ENCODE results near the gene SCAANT1. TPM values are rescaled to one million over a fixed set of nuclear protein-coding genes. Genes with fewer than 3 reads are reported as not detected.
A peak's percentile ranks its signal among the peaks of the same experiment; 100 is the strongest.

The SCAANT1 gene
- total and polyA plus RNA-seq, 4 donors = not detected

DNA sequence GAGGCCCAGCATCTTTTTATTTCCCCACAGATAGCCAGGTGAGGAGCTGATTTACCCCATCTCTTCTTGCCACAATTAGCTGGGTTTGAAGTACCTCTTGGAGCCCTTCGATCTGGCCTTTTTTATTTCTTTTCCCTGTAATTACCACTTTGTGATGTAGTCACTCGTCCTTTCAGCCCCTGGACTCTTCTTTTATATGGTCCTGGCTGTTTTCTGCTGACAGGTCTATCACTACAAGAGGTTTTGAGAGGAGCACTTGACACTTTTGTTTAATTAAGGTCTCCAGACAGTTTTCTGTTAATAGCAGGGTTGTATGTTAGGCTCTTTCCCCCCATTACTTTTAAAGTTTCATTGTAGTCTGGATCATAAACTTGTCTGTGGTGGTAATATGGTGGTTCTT lies 36.7 kb downstream of the SCAANT1 start:
- no peaks in the 10 kb centered on the region for H3K9me3 ChIP-seq (ENCODE audit: control insufficient read depth, low read length)
- peaks cover 2 to 14% of the 10 kb centered on the region in 2 donors for H3K4me1 ChIP-seq (ENCODE audit: control insufficient read depth in 1 of 2, insufficient read depth in 2 of 2, low read length in 2 of 2)
- H3K36me3 ChIP-seq (ENCODE audit: control insufficient read depth in 1 of 2, insufficient read depth in 2 of 2, low read length in 1 of 2) = no peaks in the 10 kb centered on the region
- H3K27me3 ChIP-seq (ENCODE audit: control insufficient read depth in 1 of 2, insufficient read depth in 2 of 2, low read length in 1 of 2) = no peaks in the 10 kb centered on the region
- intact Hi-C loops (cut with DNase I) = no loop called here
- no peak overlapping the region for H3K4me3 ChIP-seq (ENCODE audit: low read length in 2 of 2)
- ATAC-seq (ENCODE audit: low FRiP score) = no peak
- 79 to 81% methylated on average over 2 of the region's 2 CpGs for WGBS, 2 donors
- DNase-seq = no peak
- no peak overlapping the region for H3K27ac ChIP-seq (ENCODE audit: low read depth in 1 of 2, low read length in 2 of 2)

DNA sequence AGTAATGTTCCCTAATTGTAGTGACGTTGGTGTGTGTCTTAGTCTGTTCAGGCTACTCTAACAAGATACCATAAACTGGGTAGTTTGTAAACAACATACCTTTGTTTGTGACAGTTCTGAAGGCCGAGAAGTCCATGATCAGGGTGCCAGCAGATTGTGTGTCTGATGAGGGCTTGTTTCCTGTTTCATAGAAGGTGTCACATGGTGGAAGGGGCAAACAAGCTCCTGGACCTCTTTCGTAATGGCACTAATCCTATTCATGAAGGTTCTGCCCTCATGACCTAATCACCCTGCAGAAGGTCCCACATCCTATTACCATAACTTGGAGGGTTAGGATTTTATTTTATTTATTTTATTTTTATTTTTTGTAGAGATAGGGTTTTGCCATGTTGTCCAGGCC lies 37.4 kb downstream of the SCAANT1 start:
- Histone ChIP-seq H3K4me3 (ENCODE audit: low read length in 2 of 2) (no peak overlapping the region), H3K27ac (ENCODE audit: low read depth in 1 of 2, low read length in 2 of 2) (no peak overlapping the region), H3K9me3 (ENCODE audit: control insufficient read depth, low read length) (no peaks in the 10 kb centered on the region), H3K4me1 (ENCODE audit: control insufficient read depth in 1 of 2, insufficient read depth in 2 of 2, low read length in 2 of 2) (peaks cover 2 to 14% of the 10 kb centered on the region in 2 donors), H3K27me3 (ENCODE audit: control insufficient read depth in 1 of 2, insufficient read depth in 2 of 2, low read length in 1 of 2) (no peaks in the 10 kb centered on the region), H3K36me3 (ENCODE audit: control insufficient read depth in 1 of 2, insufficient read depth in 2 of 2, low read length in 1 of 2) (no peaks in the 10 kb centered on the region)
- ATAC-seq (ENCODE audit: low FRiP score) = no peak
- intact Hi-C loops (cut with DNase I) = no loop called here
- no peak for DNase-seq
- 94 to 96% methylated on average over 3 of the region's 3 CpGs for WGBS, 2 donors

DNA sequence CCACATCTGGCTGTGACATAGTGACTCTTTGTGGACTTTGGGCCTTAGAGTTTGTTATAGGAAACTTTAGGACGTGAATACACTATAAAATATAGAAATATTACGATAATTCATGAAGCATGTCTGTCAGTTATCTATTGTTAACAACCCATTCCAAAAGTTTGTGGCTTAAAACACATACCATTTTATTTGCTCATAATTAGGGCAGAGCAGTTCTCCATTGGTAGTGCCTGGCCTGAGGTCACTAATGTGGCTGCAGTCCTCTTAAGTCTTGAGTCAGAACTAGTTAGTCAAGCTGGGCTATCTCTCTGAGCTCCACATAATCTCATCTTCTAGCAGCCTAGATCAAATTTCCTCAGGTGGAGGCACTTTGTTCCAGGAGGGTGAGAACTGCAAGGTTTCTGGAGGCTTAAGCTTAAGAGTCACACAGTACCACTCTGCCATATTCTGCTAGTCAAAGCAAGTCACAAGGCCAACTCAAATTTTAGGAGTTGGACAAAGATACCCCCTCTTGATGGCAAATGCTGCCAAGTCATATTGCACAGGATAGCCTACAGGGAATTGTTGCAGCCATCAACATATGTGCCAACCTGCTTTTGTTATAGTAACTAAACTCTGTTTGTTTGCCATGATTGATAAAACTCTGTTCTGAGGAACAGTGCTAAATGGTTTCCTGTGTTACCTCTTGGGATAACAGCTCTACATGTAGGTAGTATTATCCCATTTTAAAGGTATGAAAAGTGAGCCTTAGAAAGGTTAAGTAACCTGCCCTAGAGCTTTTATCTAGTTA lies 39.9 kb downstream of the SCAANT1 start:
- Histone ChIP-seq H3K4me3 (ENCODE audit: low read length in 2 of 2) (no peak overlapping the region), H3K4me1 (ENCODE audit: control insufficient read depth in 1 of 2, insufficient read depth in 2 of 2, low read length in 2 of 2) (peaks cover under 1 to 10% of the 10 kb centered on the region in 2 donors), H3K9me3 (ENCODE audit: control insufficient read depth, low read length) (no peaks in the 10 kb centered on the region), H3K36me3 (ENCODE audit: control insufficient read depth in 1 of 2, insufficient read depth in 2 of 2, low read length in 1 of 2) (no peaks in the 10 kb centered on the region), H3K27me3 (ENCODE audit: control insufficient read depth in 1 of 2, insufficient read depth in 2 of 2, low read length in 1 of 2) (no peaks in the 10 kb centered on the region), H3K27ac (ENCODE audit: low read depth in 1 of 2, low read length in 2 of 2) (no peak overlapping the region)
- no peak for ATAC-seq (ENCODE audit: low FRiP score)
- no peak for DNase-seq
- 88 to 90% methylated on average over 2 of the region's 2 CpGs for WGBS, 2 donors
- intact Hi-C loops (cut with DNase I) = no loop called here

DNA sequence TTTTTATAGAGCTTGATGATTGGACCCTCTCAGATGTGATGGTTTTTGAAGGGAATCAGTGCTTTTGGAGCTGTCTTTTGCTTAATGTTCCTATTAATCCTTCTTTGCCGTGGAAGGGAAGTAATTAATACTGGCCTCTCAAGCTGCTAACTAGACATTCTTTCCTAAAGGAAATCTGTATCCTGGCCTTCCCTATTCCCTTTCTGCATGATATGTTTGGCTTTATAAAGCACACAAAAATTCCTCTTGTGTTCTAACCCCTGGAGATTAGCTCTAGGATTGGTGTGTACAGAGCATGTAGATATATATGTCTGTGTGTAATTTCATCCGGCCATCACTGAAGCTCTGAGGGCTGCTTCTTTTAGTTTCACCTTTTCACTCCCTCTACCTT lies 41.6 kb downstream of the SCAANT1 start:
- no peaks in the 10 kb centered on the region for H3K9me3 ChIP-seq (ENCODE audit: control insufficient read depth, low read length)
- no peak for DNase-seq
- intact Hi-C loops (cut with DNase I) = no loop called here
- H3K27me3 ChIP-seq (ENCODE audit: control insufficient read depth in 1 of 2, insufficient read depth in 2 of 2, low read length in 1 of 2) = no peaks in the 10 kb centered on the region
- no peak overlapping the region for H3K27ac ChIP-seq (ENCODE audit: low read depth in 1 of 2, low read length in 2 of 2)
- WGBS, 2 donors = 53 to 66% methylated on average over 2 of the region's 2 CpGs
- no peak for ATAC-seq (ENCODE audit: low FRiP score)
- H3K36me3 ChIP-seq (ENCODE audit: control insufficient read depth in 1 of 2, insufficient read depth in 2 of 2, low read length in 1 of 2) = no peaks in the 10 kb centered on the region
- no peak overlapping the region for H3K4me3 ChIP-seq (ENCODE audit: low read length in 2 of 2)
- H3K4me1 ChIP-seq (ENCODE audit: control insufficient read depth in 1 of 2, insufficient read depth in 2 of 2, low read length in 2 of 2) = peaks cover 0 to 10% of the 10 kb centered on the region in 2 donors

DNA sequence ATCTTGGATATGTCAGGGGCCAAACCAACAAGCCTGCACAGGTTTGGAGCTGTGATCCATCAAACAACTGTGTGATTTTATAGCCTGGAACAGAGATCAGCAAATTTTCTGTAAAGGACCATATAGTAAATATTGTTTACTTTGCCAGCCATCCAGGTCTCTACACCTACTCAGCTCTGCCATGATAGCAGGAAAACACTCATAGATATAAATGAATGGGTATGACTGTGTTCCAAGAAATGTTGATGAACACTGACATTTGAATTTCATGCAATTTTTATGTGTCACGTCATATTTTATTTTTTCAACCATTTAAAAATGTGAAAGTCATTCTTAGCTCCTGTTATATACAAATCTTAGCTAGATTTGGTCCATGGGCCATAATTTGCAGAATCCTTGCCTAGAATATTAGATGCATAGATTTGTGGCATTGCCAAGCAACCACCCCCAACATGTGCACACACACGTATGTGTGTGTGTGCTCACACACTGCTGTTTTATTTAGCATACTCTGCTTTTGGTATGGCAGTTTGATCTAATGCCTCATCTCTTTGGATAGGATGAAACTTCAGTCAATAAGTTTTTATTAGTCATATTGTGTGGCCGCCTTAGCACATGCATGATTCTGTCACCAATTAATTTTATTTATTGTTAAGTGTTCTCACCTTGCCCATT lies 42.1 kb downstream of the SCAANT1 start:
- Histone ChIP-seq H3K36me3 (ENCODE audit: control insufficient read depth in 1 of 2, insufficient read depth in 2 of 2, low read length in 1 of 2) (no peaks in the 10 kb centered on the region), H3K27ac (ENCODE audit: low read depth in 1 of 2, low read length in 2 of 2) (no peak overlapping the region), H3K27me3 (ENCODE audit: control insufficient read depth in 1 of 2, insufficient read depth in 2 of 2, low read length in 1 of 2) (no peaks in the 10 kb centered on the region), H3K4me1 (ENCODE audit: control insufficient read depth in 1 of 2, insufficient read depth in 2 of 2, low read length in 2 of 2) (peaks cover 0 to 12% of the 10 kb centered on the region in 2 donors), H3K9me3 (ENCODE audit: control insufficient read depth, low read length) (no peaks in the 10 kb centered on the region), H3K4me3 (ENCODE audit: low read length in 2 of 2) (no peak overlapping the region)
- intact Hi-C loops (cut with DNase I) = loop anchor here (10.0 kb wide), 1 partner anchor 125 kb away; no protein-coding TSS in a partner anchor
- DNase-seq (no peak), ATAC-seq (ENCODE audit: low FRiP score) (no peak)
- WGBS, 2 donors = 69 to 71% methylated on average over 3 of the region's 3 CpGs

DNA sequence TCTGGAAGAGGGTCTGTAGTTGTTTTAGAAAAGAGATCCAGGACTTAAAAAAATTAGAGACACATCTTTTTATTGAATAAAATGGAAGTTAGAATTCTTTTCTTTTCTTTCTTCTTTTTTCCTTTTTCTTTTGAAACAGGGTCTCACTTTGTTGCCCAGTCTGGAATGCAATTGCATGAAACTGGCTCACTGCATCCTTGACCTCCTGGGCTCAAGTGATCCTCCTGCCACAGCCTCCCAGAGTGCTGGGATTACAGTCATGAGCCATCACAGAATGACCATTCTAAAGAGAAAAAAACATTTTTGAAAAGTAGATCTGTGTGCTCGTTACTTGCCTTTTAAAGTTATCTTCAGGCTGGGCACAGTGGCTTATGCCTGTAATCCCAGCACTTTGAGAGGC lies 45.0 kb downstream of the SCAANT1 start:
- WGBS, 2 donors = 96 to 97% methylated on average over 1 of the region's 1 CpG
- no peak for DNase-seq

DNA sequence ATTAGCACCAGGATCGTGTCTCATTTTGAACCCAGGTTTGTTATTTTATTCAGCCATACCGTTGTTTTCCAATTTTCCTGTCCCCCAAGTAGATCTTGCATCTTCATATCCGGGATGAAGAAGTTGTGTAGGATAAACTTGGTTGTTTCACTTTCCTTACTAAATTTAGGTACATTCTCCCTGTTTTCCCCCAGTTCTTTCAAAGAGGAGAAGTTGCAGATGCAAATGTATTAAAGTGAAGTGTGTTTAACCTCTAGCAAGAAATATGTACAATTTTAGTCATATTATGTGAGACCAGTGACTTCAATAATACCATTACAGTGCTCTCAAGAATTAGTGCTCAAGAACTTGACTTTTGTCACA lies 47.2 kb downstream of the SCAANT1 start:
- H3K27ac ChIP-seq (ENCODE audit: low read depth in 1 of 2, low read length in 2 of 2) = no peak overlapping the region
- H3K27me3 ChIP-seq (ENCODE audit: control insufficient read depth in 1 of 2, insufficient read depth in 2 of 2, low read length in 1 of 2) = no peaks in the 10 kb centered on the region
- intact Hi-C loops (cut with DNase I) = loop anchor here (5.0 to 10.0 kb wide), 2 partner anchors 47 to 130 kb away; partner anchors contain the start of gene SCAANT1 (in 2 of the 2)
- peak overlapping the region; percentile 90 to 92 for H3K4me3 ChIP-seq (ENCODE audit: low read length in 2 of 2)
- 0 to 2% methylated on average over 3 of the region's 3 CpGs for WGBS, 2 donors
- DNase-seq = no peak
- no peaks in the 10 kb centered on the region for H3K9me3 ChIP-seq (ENCODE audit: control insufficient read depth, low read length)
- no peaks in the 10 kb centered on the region for H3K36me3 ChIP-seq (ENCODE audit: control insufficient read depth in 1 of 2, insufficient read depth in 2 of 2, low read length in 1 of 2)
- no peak for ATAC-seq (ENCODE audit: low FRiP score)
- peaks cover 0 to 6% of the 10 kb centered on the region in 2 donors for H3K4me1 ChIP-seq (ENCODE audit: control insufficient read depth in 1 of 2, insufficient read depth in 2 of 2, low read length in 2 of 2)

More for the DNA sequence above, 45.0 kb downstream of the SCAANT1 start:
- intact Hi-C loops (cut with DNase I) = loop anchor here (10.0 kb wide), 1 partner anchor 128 kb away; no protein-coding TSS in a partner anchor
- no peak overlapping the region for H3K4me3 ChIP-seq (ENCODE audit: low read length in 2 of 2)
- H3K27me3 ChIP-seq (ENCODE audit: control insufficient read depth in 1 of 2, insufficient read depth in 2 of 2, low read length in 1 of 2) = no peaks in the 10 kb centered on the region
- H3K4me1 ChIP-seq (ENCODE audit: control insufficient read depth in 1 of 2, insufficient read depth in 2 of 2, low read length in 2 of 2) = peaks cover 0 to 9% of the 10 kb centered on the region in 2 donors
- ATAC-seq (ENCODE audit: low FRiP score) = no peak
- H3K27ac ChIP-seq (ENCODE audit: low read depth in 1 of 2, low read length in 2 of 2) = no peak overlapping the region
- H3K36me3 ChIP-seq (ENCODE audit: control insufficient read depth in 1 of 2, insufficient read depth in 2 of 2, low read length in 1 of 2) = no peaks in the 10 kb centered on the region
- H3K9me3 ChIP-seq (ENCODE audit: control insufficient read depth, low read length) = no peaks in the 10 kb centered on the region

DNA sequence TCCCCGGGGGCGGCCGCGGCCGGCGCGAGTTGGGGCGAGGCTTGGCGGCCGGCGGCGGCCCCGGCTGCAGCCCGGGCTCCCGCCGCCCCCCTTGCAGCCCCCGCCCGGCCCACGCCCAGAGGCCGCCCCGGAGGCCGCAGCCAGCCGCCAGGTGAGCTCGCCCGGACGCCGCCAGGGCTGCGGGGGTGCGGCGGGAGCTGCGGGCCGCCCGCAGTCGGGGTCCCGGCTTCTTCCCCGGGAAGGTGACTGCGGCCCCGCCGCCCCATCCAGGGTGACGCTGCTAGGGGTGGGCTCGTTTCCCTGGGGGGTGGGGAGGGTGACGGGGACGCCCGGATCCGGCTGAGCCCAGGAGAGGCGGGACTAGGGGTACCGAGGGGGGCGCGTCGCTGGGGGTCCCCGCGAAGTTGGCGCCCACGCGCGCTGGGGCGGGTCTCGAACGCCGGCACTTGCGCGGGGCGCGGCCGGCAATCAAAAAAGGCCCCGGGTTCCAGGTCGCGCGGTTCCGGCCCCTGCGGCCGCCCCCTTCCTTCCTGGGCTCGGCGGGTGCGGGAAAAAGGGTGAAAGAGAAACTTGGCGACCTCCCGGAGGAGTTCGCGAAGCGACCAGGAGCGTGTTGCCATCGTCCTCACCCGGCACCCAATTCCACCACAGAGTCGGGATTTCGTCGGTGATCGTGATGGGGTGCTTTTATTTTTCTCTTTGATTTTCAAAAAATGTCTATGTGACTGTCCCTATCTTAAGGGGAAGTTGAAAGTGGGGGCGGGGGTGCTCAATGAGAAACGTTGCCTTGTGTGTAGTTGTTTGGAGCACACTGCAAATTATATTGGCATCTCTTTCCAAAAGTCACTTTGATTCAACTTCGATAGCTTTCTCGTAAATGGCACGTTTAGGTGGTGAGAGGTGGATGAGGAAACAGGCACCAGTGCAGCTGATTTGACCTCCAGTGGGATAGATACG lies 47.9 kb downstream of the SCAANT1 start:
- Histone ChIP-seq H3K36me3 (ENCODE audit: control insufficient read depth in 1 of 2, insufficient read depth in 2 of 2, low read length in 1 of 2) (no peaks in the 10 kb centered on the region), H3K4me3 (ENCODE audit: low read length in 2 of 2) (peak overlapping the region; percentile 90 to 92), H3K27me3 (ENCODE audit: control insufficient read depth in 1 of 2, insufficient read depth in 2 of 2, low read length in 1 of 2) (no peaks in the 10 kb centered on the region), H3K9me3 (ENCODE audit: control insufficient read depth, low read length) (no peaks in the 10 kb centered on the region), H3K4me1 (ENCODE audit: control insufficient read depth in 1 of 2, insufficient read depth in 2 of 2, low read length in 2 of 2) (peaks cover 2 to 6% of the 10 kb centered on the region in 2 donors), H3K27ac (ENCODE audit: low read depth in 1 of 2, low read length in 2 of 2) (peak overlapping the region in 1 of 2 donors; percentile 16)
- intact Hi-C loops (cut with DNase I) = loop anchor here (5.0 to 10.0 kb wide), 2 partner anchors 48 to 131 kb away; partner anchors contain the start of gene SCAANT1 (in 2 of the 2)
- WGBS, 2 donors = 0 to 1% methylated on average over 54 to 93 of the region's 93 CpGs
- ATAC-seq (ENCODE audit: low FRiP score) (peak; percentile 67), DNase-seq (peak; percentile 61 to 82)
